HepG2 (cell line): ENCODE data around the gene B3GALT5. TPM values are rescaled to one million over a fixed set of nuclear protein-coding genes. Genes with fewer than 3 reads are reported as not detected.

ENCODE experiments used
- ATAC-seq: fragments of 200-7000 bp; cut with Tn5 transposase; 3 replicates; pipeline ENCODE4 v1.9.1; 2020; ENCODE audit warnings: mild to moderate bottlenecking, moderate library complexity
- BruUV-seq: library from RNA; stranded (reverse); fragments of 400-500 nt; replicated peaks from 2 replicates; lab custom pipeline; 2021; lab: Mats Ljungman, UMichigan
- CTCF ChIA-PET: fragments of 300-600 bp; formaldehyde crosslinking; extraction: SDS; loops from one replicate; lab custom pipeline; 2021; ENCODE audit warnings: low total read pairs, inconsistent platforms, low intra/inter-chr PET ratio; lab: Yijun Ruan, JAX
- POLR2A ChIA-PET: fragments of 350-600 bp; sonication (Branson Sonifier 250); formaldehyde crosslinking; loops from one replicate; lab custom pipeline; 2020; ENCODE audit warnings: antibody characterized with exemption, inconsistent platforms; lab: Yijun Ruan, JAX
- DNase-seq: peaks from one replicate; pipeline ENCODE4 v3.0.0-alpha.2; 2015; ENCODE audit warnings: low spot score
- FAIRE-seq: peaks from 3 replicates; lab custom pipeline; 2011; peaks lifted over from hg19 to GRCh38; lab: Jason Lieb, UNC
- H2AFZ ChIP-seq: one replicate; pipeline ENCODE4 v1.6.1; 2011; ENCODE audit warnings: low read length, inconsistent platforms
- H3K27ac ChIP-seq: fragments of 300-600 bp; 3 replicates; pipeline ENCODE4 v1.8.0; 2011; ENCODE audit warnings: mixed run types, mild to moderate bottlenecking, mixed read lengths, low read length, inconsistent platforms; ENCODE audit not compliant: insufficient read depth; ENCODE audit errors: extremely low read length
- H3K27me3 ChIP-seq, 2 experiments: fragments of 200-600 bp in 1 of 2; 2 replicates in 1 of 2; 3 replicates in 1 of 2; pipeline versions ENCODE4 v1.6.0 to v1.8.0; 2011; ENCODE audit warnings: low read length in 2 of 2, mild to moderate bottlenecking in 2 of 2, moderate library complexity in 2 of 2, inconsistent platforms in 1 of 2; ENCODE audit not compliant: insufficient read depth in 2 of 2, control insufficient read depth in 1 of 2
- H3K36me3 ChIP-seq, 2 experiments: fragments of 200-600 bp in 1 of 2; replicated peaks in 1 of 2; 2 replicates in 1 of 2; 3 replicates in 1 of 2; pipeline versions ENCODE4 v1.5.1 to v1.8.0; 2011; ENCODE audit warnings: low read length in 2 of 2, inconsistent platforms in 1 of 2; ENCODE audit not compliant: insufficient read depth in 2 of 2, control insufficient read depth in 1 of 2
- H3K4me1 ChIP-seq: 2 replicates; pipeline ENCODE4 v1.5.1; 2012; ENCODE audit warnings: low read length, inconsistent platforms; ENCODE audit not compliant: insufficient read depth
- H3K4me2 ChIP-seq: 2 replicates; pipeline ENCODE4 v1.6.0; 2011; ENCODE audit warnings: low read depth, low read length, inconsistent platforms
- H3K4me3 ChIP-seq, 3 experiments: fragments of 200-600 bp in 1 of 3; sonication (generic), shearing (Covaris generic) in 1 of 3; replicated peaks in 1 of 3; 2 replicates each; pipeline ENCODE4 v1.5.1; 2011 to 2016; ENCODE audit warnings: low read length in 3 of 3, inconsistent platforms in 2 of 3, low read depth in 2 of 3, mild to moderate bottlenecking in 2 of 3, control low read depth in 1 of 3, mixed read lengths in 1 of 3; ENCODE audit not compliant: insufficient read depth in 1 of 3
- H3K79me2 ChIP-seq: one replicate; pipeline ENCODE4 v1.6.1; 2011; ENCODE audit warnings: low read length, inconsistent platforms; ENCODE audit not compliant: insufficient read depth
- H3K9ac ChIP-seq: 2 replicates; pipeline ENCODE4 v1.6.0; 2011; ENCODE audit warnings: mild to moderate bottlenecking, low read depth, low read length, inconsistent platforms; ENCODE audit not compliant: insufficient read depth
- H3K9me3 ChIP-seq: 2 replicates; pipeline ENCODE4 v1.5.1; 2012; ENCODE audit warnings: mild to moderate bottlenecking, low read length
- H4K20me1 ChIP-seq: 2 replicates; pipeline ENCODE4 v1.6.0; 2011; ENCODE audit warnings: inconsistent platforms, mild to moderate bottlenecking, low read length, moderate library complexity; ENCODE audit not compliant: insufficient read depth
- ATF2 ChIP-seq: sonication (generic); formaldehyde crosslinking; IDR thresholded peaks from 2 replicates; pipeline ENCODE4 v1.4.0; 2020; ENCODE audit warnings: missing genetic modification reagents
- GABPA ChIP-seq, 2 experiments: IDR thresholded peaks; 2 replicates each; pipeline ENCODE4 v1.6.1; 2011 to 2016; ENCODE audit warnings: low read depth in 2 of 2, low read length in 1 of 2, missing biosample characterization in 1 of 2, missing genetic modification characterization in 1 of 2
- KLF13 ChIP-seq: sonication (generic); formaldehyde crosslinking; IDR thresholded peaks from 2 replicates; pipeline ENCODE4 v1.4.0; 2020; ENCODE audit warnings: mild to moderate bottlenecking, missing genetic modification reagents
- SAFB2 ChIP-seq: sonication (generic); formaldehyde crosslinking; IDR thresholded peaks from 2 replicates; pipeline ENCODE4 v1.5.1; 2020; ENCODE audit warnings: missing genetic modification reagents, low read depth, mild to moderate bottlenecking, borderline replicate concordance
- TBX3 ChIP-seq: fragments of 450-650 bp; IDR thresholded peaks from 2 replicates; pipeline ENCODE4 v1.6.1; 2017; ENCODE audit warnings: antibody characterized with exemption, mild to moderate bottlenecking, inconsistent platforms, borderline replicate concordance
- TP53 ChIP-seq: sonication (generic); formaldehyde crosslinking; conservative IDR thresholded peaks from 2 replicates; pipeline ENCODE4 v1.4.0; 2020; ENCODE audit warnings: missing genetic modification reagents
- ZFP36L1 ChIP-seq: sonication (generic); formaldehyde crosslinking; IDR thresholded peaks from 2 replicates; pipeline ENCODE4 v1.8.0; 2022; ENCODE audit warnings: mild to moderate bottlenecking, missing genetic modification reagents, moderate library complexity
- ZNF572 ChIP-seq: sonication (generic); formaldehyde crosslinking; IDR thresholded peaks from 2 replicates; pipeline ENCODE4 v1.5.1; 2020; ENCODE audit warnings: mild to moderate bottlenecking, missing genetic modification reagents
- whole genome bisulfite sequencing: methylation state at CpG from one replicate; pipeline ENCODE4 v1.1.6; 2017; ENCODE audit warnings: low lambda C conversion rate; 5-methylcytosine and 5-hydroxymethylcytosine counted together
- in situ Hi-C: cut with HindIII; loops from 2 replicates; pipeline ENCODE4 v1.10.0; 2017; ENCODE audit warnings: low pct_unique_long_range_greater_than_20kb; ENCODE audit not compliant: extremely low pct_ligation_motif_present
- intact Hi-C: fragments of 100-400 bp; cut with micrococcal nuclease; formaldehyde crosslinking; loops from one replicate; pipeline ENCODE4 v1.10.0; 2022; ENCODE audit not compliant: unreplicated experiment
- polyA plus RNA-seq, 8 experiments: library from polyadenylated mRNA; depleted of rRNA in 3 of 8; stranded (reverse) in 7 of 8; unstranded in 1 of 8; fragments of >200 nt; fragmentation: Illumina TruSeq in 4 of 8; extraction: Trizol in 4 of 8; gene quantifications; 2 replicates each; pipeline versions ENCODE4 v1.2.1 to v1.2.3, GENCODE V29; 2011 to 2016; ENCODE audit warnings: low read depth in 4 of 8, missing spikeins in 1 of 8, mixed read lengths in 1 of 8; ENCODE audit not compliant: insufficient read depth in 1 of 8
- total RNA-seq, 5 experiments: library from RNA; depleted of rRNA; stranded (reverse); fragments of >200 nt; fragmentation: Illumina TruSeq; extraction: Trizol; gene quantifications; 2 replicates each; pipeline ENCODE4 v1.2.3, GENCODE V29; 2016; ENCODE audit warnings: low read depth in 1 of 5

B3GALT5 gene
- total and polyA plus RNA-seq, 2 of the 13 experiments (the other 11 are each of a cell fraction or from before 2014, with no cell fraction given), result 0.02 to 0.03 TPM

GRCh38 chr21:39656209-39656608 lies 43.5 kb downstream of the B3GALT5 start:
- no peak for DNase-seq
- H3K79me2 ChIP-seq, result no peaks in the 10 kb centered on the region
- ChIA-PET CTCF (no interaction called here), POLR2A (no interaction called here)
- no peak overlapping the region for H3K27ac ChIP-seq
- no peaks in the 10 kb centered on the region for H3K4me1 ChIP-seq
- ATAC-seq, result no peak
- no peaks in the 10 kb centered on the region for H4K20me1 ChIP-seq
- no peak overlapping the region for H3K9ac ChIP-seq
- H3K4me3 ChIP-seq, result no peak overlapping the region
- in situ Hi-C loops (no loop called here), intact Hi-C loops (no loop called here)
- no peaks in the 10 kb centered on the region; a peak in 1 of 5 replicates for H3K27me3 ChIP-seq
- no peaks in the 10 kb centered on the region for H3K36me3 ChIP-seq
- H3K9me3 ChIP-seq, result no peaks in the 10 kb centered on the region
- no TSS peak for BruUV-seq
- no peak overlapping the region for H2AFZ ChIP-seq
- 14% methylated on average over 8 of the region's 8 CpGs for WGBS
- no peak for TF ChIP-seq GABPA (IDR thresholded peaks at IDR 0.05; ENCODE audit: low read depth, low read length)
- no peak for TF ChIP-seq GABPA (CRISPR knock-in tag; IDR thresholded peaks at IDR 0.05; ENCODE audit: low read depth)
- TF ChIP-seq KLF13 (CRISPR knock-in tag), result no peak
- TF ChIP-seq ATF2, result no peak
- TF ChIP-seq ZFP36L1, result no peak
- no peak for TF ChIP-seq ZNF572 (CRISPR knock-in tag)
- TF ChIP-seq TP53 (CRISPR knock-in tag), result no peak
- TF ChIP-seq TBX3, result no peak
- TF ChIP-seq SAFB2 (CRISPR knock-in tag), result no peak
- no peak for FAIRE-seq
- H3K4me2 ChIP-seq, result no peak overlapping the region
